OCI-LY3 (cell line): ENCODE measurements around the gene IMPG1.

Source experiments
- H2AFZ ChIP-seq: fragments of 200-600, 300-600 bp; shearing (Covaris generic); 2 replicates; pipeline ENCODE4 v1.6.0; 2014; ENCODE audit warnings: antibody characterized with exemption, low read depth, low read length
- H3K27ac ChIP-seq: fragments of 200-600, 300-600 bp; sonication (generic); 2 replicates; pipeline ENCODE4 v1.5.1; 2014; ENCODE audit warnings: mild to moderate bottlenecking, low read length, moderate library complexity, mixed read lengths
- H3K27me3 ChIP-seq: fragments of 200-600, 300-600 bp; sonication (generic); 2 replicates; pipeline ENCODE4 v1.6.1; 2014; ENCODE audit warnings: low read depth, low read length, mixed read lengths
- H3K36me3 ChIP-seq: fragments of 200-600, 300-600 bp; sonication (generic); replicated peaks from 2 replicates; pipeline ENCODE3; 2014; ENCODE audit warnings: low read depth, low read length, mixed read lengths
- H3K4me1 ChIP-seq: fragments of 300-600, 200-600 bp; sonication (generic); 2 replicates; pipeline ENCODE4 v1.6.1; 2014; ENCODE audit warnings: low read length, mixed read lengths
- H3K4me2 ChIP-seq: fragments of 200-600, 300-600 bp; sonication (generic); 2 replicates; pipeline ENCODE4 v1.6.1; 2014; ENCODE audit warnings: low read length, mixed read lengths
- H3K4me3 ChIP-seq: fragments of 300-600, 200-600 bp; sonication (generic); 2 replicates; pipeline ENCODE4 v1.5.1; 2014; ENCODE audit warnings: antibody characterized with exemption, mild to moderate bottlenecking, low read length, moderate library complexity
- H3K79me2 ChIP-seq: fragments of 300-600, 200-600 bp; shearing (Covaris generic); 2 replicates; pipeline ENCODE4 v1.6.1; 2014; ENCODE audit warnings: mild to moderate bottlenecking, low read length, mixed read lengths
- H3K9ac ChIP-seq: fragments of 300-600, 200-600 bp; shearing (Covaris generic); 2 replicates; pipeline ENCODE4 v1.6.0; 2014; ENCODE audit warnings: mild to moderate bottlenecking, low read length, moderate library complexity
- H3K9me3 ChIP-seq: fragments of 200-600, 300-600 bp; shearing (Covaris generic); 2 replicates; pipeline ENCODE4 v1.6.1; 2014; ENCODE audit warnings: low read length, mixed read lengths; ENCODE audit not compliant: insufficient read depth
- H4K20me1 ChIP-seq: fragments of 200-600, 300-600 bp; sonication (generic); 2 replicates; pipeline ENCODE4 v1.6.1; 2016; ENCODE audit warnings: low read length, mixed read lengths; ENCODE audit not compliant: insufficient read depth
- EZH2phosphoT487 ChIP-seq: fragments of 200-600 bp; shearing (Covaris generic); IDR thresholded peaks from 2 replicates; pipeline ENCODE4 v1.6.1; 2018; ENCODE audit warnings: antibody characterized with exemption, mixed run types, low read depth
- TF ChIP-seq, protein P1 (sequence below): fragments of 200-600, 300-600 bp; sonication (generic); IDR thresholded peaks from 2 replicates; pipeline ENCODE4 v1.5.1; 2014; ENCODE audit warnings: antibody characterized with exemption, low read length, low read depth

Gene IMPG1, protein sequence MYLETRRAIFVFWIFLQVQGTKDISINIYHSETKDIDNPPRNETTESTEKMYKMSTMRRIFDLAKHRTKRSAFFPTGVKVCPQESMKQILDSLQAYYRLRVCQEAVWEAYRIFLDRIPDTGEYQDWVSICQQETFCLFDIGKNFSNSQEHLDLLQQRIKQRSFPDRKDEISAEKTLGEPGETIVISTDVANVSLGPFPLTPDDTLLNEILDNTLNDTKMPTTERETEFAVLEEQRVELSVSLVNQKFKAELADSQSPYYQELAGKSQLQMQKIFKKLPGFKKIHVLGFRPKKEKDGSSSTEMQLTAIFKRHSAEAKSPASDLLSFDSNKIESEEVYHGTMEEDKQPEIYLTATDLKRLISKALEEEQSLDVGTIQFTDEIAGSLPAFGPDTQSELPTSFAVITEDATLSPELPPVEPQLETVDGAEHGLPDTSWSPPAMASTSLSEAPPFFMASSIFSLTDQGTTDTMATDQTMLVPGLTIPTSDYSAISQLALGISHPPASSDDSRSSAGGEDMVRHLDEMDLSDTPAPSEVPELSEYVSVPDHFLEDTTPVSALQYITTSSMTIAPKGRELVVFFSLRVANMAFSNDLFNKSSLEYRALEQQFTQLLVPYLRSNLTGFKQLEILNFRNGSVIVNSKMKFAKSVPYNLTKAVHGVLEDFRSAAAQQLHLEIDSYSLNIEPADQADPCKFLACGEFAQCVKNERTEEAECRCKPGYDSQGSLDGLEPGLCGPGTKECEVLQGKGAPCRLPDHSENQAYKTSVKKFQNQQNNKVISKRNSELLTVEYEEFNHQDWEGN

DNA sequence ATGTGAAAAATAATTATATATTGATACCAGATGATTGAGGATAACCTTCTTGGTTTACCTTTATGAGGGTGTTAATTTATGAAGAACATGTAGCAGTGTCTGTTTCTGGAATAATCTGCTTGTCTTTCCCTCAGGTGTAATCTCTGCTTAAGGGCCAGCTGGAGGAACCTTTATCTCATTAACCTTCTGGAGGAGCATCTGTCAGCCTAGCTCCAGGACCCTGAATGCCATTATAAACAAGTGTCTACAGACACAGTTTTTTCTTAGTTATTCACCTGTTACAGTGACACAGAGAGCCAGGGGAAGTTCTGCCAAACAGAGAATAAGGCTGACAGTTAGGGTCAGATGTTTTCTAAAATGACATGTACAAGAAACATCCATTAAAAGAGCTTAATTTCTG lies at the start of gene IMPG1:
TSS of gene IMPG1 (minus strand) at position 101 of the 400 bp plus-strand sequence. CDS start 174 bp downstream, outside the sequence.
- no peak within 1 kb of the TSS for H3K4me2 ChIP-seq
- H3K79me2 ChIP-seq, result no peaks in the 10 kb centered on the region
- H3K4me1 ChIP-seq, result no peaks in the 10 kb centered on the region
- H3K27me3 ChIP-seq, result no peaks in the 10 kb centered on the region
- TF ChIP-seq, protein P1, sequence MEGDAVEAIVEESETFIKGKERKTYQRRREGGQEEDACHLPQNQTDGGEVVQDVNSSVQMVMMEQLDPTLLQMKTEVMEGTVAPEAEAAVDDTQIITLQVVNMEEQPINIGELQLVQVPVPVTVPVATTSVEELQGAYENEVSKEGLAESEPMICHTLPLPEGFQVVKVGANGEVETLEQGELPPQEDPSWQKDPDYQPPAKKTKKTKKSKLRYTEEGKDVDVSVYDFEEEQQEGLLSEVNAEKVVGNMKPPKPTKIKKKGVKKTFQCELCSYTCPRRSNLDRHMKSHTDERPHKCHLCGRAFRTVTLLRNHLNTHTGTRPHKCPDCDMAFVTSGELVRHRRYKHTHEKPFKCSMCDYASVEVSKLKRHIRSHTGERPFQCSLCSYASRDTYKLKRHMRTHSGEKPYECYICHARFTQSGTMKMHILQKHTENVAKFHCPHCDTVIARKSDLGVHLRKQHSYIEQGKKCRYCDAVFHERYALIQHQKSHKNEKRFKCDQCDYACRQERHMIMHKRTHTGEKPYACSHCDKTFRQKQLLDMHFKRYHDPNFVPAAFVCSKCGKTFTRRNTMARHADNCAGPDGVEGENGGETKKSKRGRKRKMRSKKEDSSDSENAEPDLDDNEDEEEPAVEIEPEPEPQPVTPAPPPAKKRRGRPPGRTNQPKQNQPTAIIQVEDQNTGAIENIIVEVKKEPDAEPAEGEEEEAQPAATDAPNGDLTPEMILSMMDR, result no peak
- no peak for TF ChIP-seq EZH2phosphoT487
- H3K4me3 ChIP-seq, result no peak within 1 kb of the TSS
- H3K9ac ChIP-seq, result no peak within 1 kb of the TSS
- H3K27ac ChIP-seq, result no peak within 1 kb of the TSS
- no peaks in the 10 kb centered on the region for H4K20me1 ChIP-seq
- no peak within 1 kb of the TSS for H2AFZ ChIP-seq
- H3K9me3 ChIP-seq, result peaks cover 6% of the 10 kb centered on the region
- no peaks in the 10 kb centered on the region for H3K36me3 ChIP-seq

DNA sequence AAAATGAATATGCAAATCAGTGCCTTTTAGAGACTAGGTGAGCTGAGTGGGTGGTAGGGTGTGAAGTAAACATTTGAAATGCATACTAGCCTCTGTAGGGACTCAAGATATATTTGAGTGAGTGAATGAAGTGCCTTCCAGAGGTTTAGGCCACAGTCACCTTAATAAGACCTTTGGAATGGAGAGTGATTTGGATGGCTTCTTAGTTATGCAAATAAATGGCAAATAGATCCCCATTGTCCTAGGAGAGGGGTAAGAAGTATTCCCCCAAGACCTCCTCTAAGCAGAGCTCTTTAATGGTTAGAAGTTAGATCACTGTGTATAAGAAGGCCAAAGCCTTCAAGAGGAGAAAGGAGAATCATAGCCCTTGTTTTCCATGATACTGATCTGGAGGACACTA lies 47.8 kb upstream of the IMPG1 start:
- no peak overlapping the region for H3K9ac ChIP-seq
- no peak overlapping the region for H3K4me3 ChIP-seq
- TF ChIP-seq, protein P1, result no peak
- no peak for TF ChIP-seq EZH2phosphoT487
- H3K27ac ChIP-seq, result no peak overlapping the region
- H3K36me3 ChIP-seq, result no peaks in the 10 kb centered on the region
- no peak overlapping the region for H3K4me2 ChIP-seq
- H3K9me3 ChIP-seq, result no peaks in the 10 kb centered on the region
- no peaks in the 10 kb centered on the region for H4K20me1 ChIP-seq
- no peaks in the 10 kb centered on the region for H3K4me1 ChIP-seq
- no peaks in the 10 kb centered on the region for H3K27me3 ChIP-seq
- H3K79me2 ChIP-seq, result no peaks in the 10 kb centered on the region
- H2AFZ ChIP-seq, result no peak overlapping the region

DNA sequence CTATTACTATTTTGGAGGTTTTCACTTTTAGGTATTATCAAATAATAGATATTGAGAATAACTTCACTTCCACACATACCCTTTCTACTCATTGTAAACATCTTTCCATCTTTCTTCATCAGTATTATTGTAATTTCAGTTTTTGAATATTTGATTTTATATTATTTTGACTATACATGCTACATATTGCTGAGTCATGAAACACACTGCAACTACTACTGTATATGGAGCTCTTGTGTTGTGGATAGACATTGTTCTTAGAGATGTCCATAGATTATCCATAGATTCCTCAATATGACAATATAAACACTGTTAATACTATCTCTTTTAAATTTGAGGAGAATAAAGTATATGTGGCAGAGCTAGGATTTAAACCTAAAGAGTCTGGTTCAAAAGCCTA lies 819 bp upstream of the IMPG1 start:
- Histone ChIP-seq H2AFZ (no peak overlapping the region), H3K4me3 (no peak overlapping the region)

More for the DNA sequence above, 819 bp upstream of the IMPG1 start:
- no peak overlapping the region for H3K27ac ChIP-seq
- no peak overlapping the region for H3K4me2 ChIP-seq
- H3K36me3 ChIP-seq, result no peaks in the 10 kb centered on the region
- H3K27me3 ChIP-seq, result no peaks in the 10 kb centered on the region
- H3K4me1 ChIP-seq, result no peaks in the 10 kb centered on the region
- H3K9me3 ChIP-seq, result peaks cover 6% of the 10 kb centered on the region
- H3K9ac ChIP-seq, result no peak overlapping the region
- no peaks in the 10 kb centered on the region for H4K20me1 ChIP-seq
- H3K79me2 ChIP-seq, result no peaks in the 10 kb centered on the region
- TF ChIP-seq, protein P1, result no peak
- no peak for TF ChIP-seq EZH2phosphoT487
